Osteoblast (primary cell): ENCODE measurements around the gene STARD10. TPM values are rescaled to one million over a fixed set of nuclear protein-coding genes. Genes with fewer than 3 reads are reported as not detected.

Experiments
- DNase-seq: peaks from one replicate; pipeline ENCODE4 v3.0.0; 2011; ENCODE audit warnings: low spot score, mixed read lengths; ENCODE audit not compliant: insufficient read length; ENCODE audit errors: missing footprints
- H2AFZ ChIP-seq: 2 replicates; pipeline ENCODE4 v1.6.0; 2011; ENCODE audit warnings: mild to moderate bottlenecking, low read length
- H3K27ac ChIP-seq: 2 replicates; pipeline ENCODE4 v1.5.1; 2011; ENCODE audit warnings: mild to moderate bottlenecking, low read depth, low read length, moderate library complexity
- H3K27me3 ChIP-seq: 2 replicates; pipeline ENCODE4 v1.6.0; 2012; ENCODE audit warnings: mild to moderate bottlenecking, control low read depth, inconsistent platforms, low read length, moderate library complexity; ENCODE audit not compliant: insufficient read depth
- H3K36me3 ChIP-seq: 2 replicates; pipeline ENCODE4 v1.5.1; 2011; ENCODE audit warnings: mild to moderate bottlenecking, low read length, control low read depth, moderate library complexity; ENCODE audit not compliant: insufficient read depth
- H3K4me1 ChIP-seq: 2 replicates; pipeline ENCODE4 v1.5.1; 2011; ENCODE audit warnings: mild to moderate bottlenecking, low read length, control low read depth, moderate library complexity; ENCODE audit not compliant: insufficient read depth
- H3K4me2 ChIP-seq: 2 replicates; pipeline ENCODE4 v1.6.0; 2011; ENCODE audit warnings: mild to moderate bottlenecking, low read length; ENCODE audit not compliant: insufficient read depth
- H3K4me3 ChIP-seq: fragments of 200-600 bp; sonication (generic); 3 replicates; pipeline ENCODE4 v1.5.1; 2012; ENCODE audit warnings: mild to moderate bottlenecking, low read length, inconsistent platforms; ENCODE audit not compliant: insufficient read depth
- H3K79me2 ChIP-seq: 2 replicates; pipeline ENCODE4 v1.6.0; 2012; ENCODE audit warnings: mild to moderate bottlenecking, low read length, control low read depth, inconsistent platforms; ENCODE audit not compliant: insufficient read depth
- H3K9me3 ChIP-seq: 2 replicates; pipeline ENCODE4 v1.5.1; 2011; ENCODE audit warnings: low read depth, low read length, control low read depth
- H4K20me1 ChIP-seq: 2 replicates; pipeline ENCODE4 v1.6.0; 2012; ENCODE audit warnings: mild to moderate bottlenecking, low read length, control low read depth; ENCODE audit not compliant: insufficient read depth
- CTCF ChIP-seq: IDR thresholded peaks from 2 replicates; pipeline ENCODE4 v1.5.1; 2011; ENCODE audit warnings: mild to moderate bottlenecking, low read depth, low read length, moderate library complexity; ENCODE audit errors: extremely low read depth
- total RNA-seq: library from RNA; depleted of rRNA; stranded (reverse); fragments of >200 nt; gene quantifications from 2 replicates; pipeline ENCODE4 v1.2.3, GENCODE V29; 2012

The STARD10 gene
- total RNA-seq, 1 donor: 25.7 TPM

GRCh38 chr11:72720047-72720446, 73.8 kb downstream of the STARD10 start:
- Histone ChIP-seq H3K79me2 (peaks cover 93% of the 10 kb centered on the region), H3K27me3 (no peaks in the 10 kb centered on the region), H3K36me3 (peaks cover 13% of the 10 kb centered on the region), H3K4me2 (peak overlapping the region; percentile 100), H4K20me1 (peaks cover 54% of the 10 kb centered on the region), H3K4me1 (peaks cover 39% of the 10 kb centered on the region), H2AFZ (no peak overlapping the region), H3K27ac (no peak overlapping the region), H3K4me3 (no peak overlapping the region), H3K9me3 (no peaks in the 10 kb centered on the region)
- peak; percentile 88 for DNase-seq
- TF ChIP-seq CTCF: no peak

- TF ChIP-seq CTCF: no peak
Observed at GRCh38 chr11:72719551-72719950, 74.3 kb downstream of the STARD10 start.

GRCh38 chr11:72719144-72719543, 74.7 kb downstream of the STARD10 start:
- Histone ChIP-seq H3K27ac (peak overlapping the region; percentile 33), H3K9me3 (no peaks in the 10 kb centered on the region), H3K4me1 (peaks cover 39% of the 10 kb centered on the region), H3K79me2 (peaks cover 93% of the 10 kb centered on the region), H2AFZ (no peak overlapping the region), H3K27me3 (no peaks in the 10 kb centered on the region), H4K20me1 (peaks cover 60% of the 10 kb centered on the region), H3K36me3 (peaks cover 13% of the 10 kb centered on the region), H3K4me2 (peak overlapping the region; percentile 9), H3K4me3 (no peak overlapping the region)
- no peak for TF ChIP-seq CTCF
- peak; percentile 55 for DNase-seq

More at GRCh38 chr11:72719551-72719950, 74.3 kb downstream of the STARD10 start:
- H4K20me1 ChIP-seq: peaks cover 59% of the 10 kb centered on the region
- H3K4me2 ChIP-seq: peak overlapping the region; percentile 9
- no peaks in the 10 kb centered on the region for H3K9me3 ChIP-seq
- H3K4me1 ChIP-seq: peaks cover 39% of the 10 kb centered on the region
- H3K27me3 ChIP-seq: no peaks in the 10 kb centered on the region
- no peak overlapping the region for H3K4me3 ChIP-seq
- peaks cover 93% of the 10 kb centered on the region for H3K79me2 ChIP-seq
- H3K27ac ChIP-seq: no peak overlapping the region
- peak; percentile 67 for DNase-seq
- no peak overlapping the region for H2AFZ ChIP-seq
- H3K36me3 ChIP-seq: peaks cover 13% of the 10 kb centered on the region

- peaks cover 13% of the 10 kb centered on the region for H3K36me3 ChIP-seq
- peaks cover 90% of the 10 kb centered on the region for H3K79me2 ChIP-seq
- H3K4me3 ChIP-seq: no peak overlapping the region
- no peak for TF ChIP-seq CTCF
- peaks cover 60% of the 10 kb centered on the region for H4K20me1 ChIP-seq
- H2AFZ ChIP-seq: no peak overlapping the region
- DNase-seq: peak; percentile 57
- no peak overlapping the region for H3K4me2 ChIP-seq
- H3K27me3 ChIP-seq: no peaks in the 10 kb centered on the region
- no peaks in the 10 kb centered on the region for H3K9me3 ChIP-seq
- no peak overlapping the region for H3K27ac ChIP-seq
- H3K4me1 ChIP-seq: peaks cover 39% of the 10 kb centered on the region
Observed at GRCh38 chr11:72718101-72718501, 75.7 kb downstream of the STARD10 start.
